HG02610 (cell line): ENCODE measurements around the gene RUBCNL.
"Not testable (repeated sequence)": the region's sequence is repeated elsewhere in the genome, so short reads cannot be mapped to it uniquely, and the experiment has no call there.

Experiments
- ATAC-seq: cut with Tn5 transposase; IDR thresholded peaks from one replicate; pipeline ENCODE4 v1.9.1; 2021; ENCODE audit warnings: mild to moderate bottlenecking, moderate library complexity; ENCODE audit not compliant: unreplicated experiment

The RUBCNL gene

GRCh38 chr13:46387064-46387851, at the start of gene RUBCNL:
Gene RUBCNL (minus strand): TSS chr13:46387252. CDS start chr13:46372475, 14,777 bp downstream.
- ATAC-seq, result peak; percentile 30

- ATAC-seq, result not testable (repeated sequence)
Observed at GRCh38 chr13:46429558-46429957, 42.5 kb upstream of the RUBCNL start.

GRCh38 chr13:46405457-46405856, 18.4 kb upstream of the RUBCNL start:
- no peak for ATAC-seq

GRCh38 chr13:46404733-46405100, 17.7 kb upstream of the RUBCNL start:
- ATAC-seq, result no peak

GRCh38 chr13:46403851-46404732, 17.0 kb upstream of the RUBCNL start:
- no peak for ATAC-seq

GRCh38 chr13:46402178-46402577, 15.1 kb upstream of the RUBCNL start:
- ATAC-seq, result no peak

GRCh38 chr13:46401432-46401831, 14.4 kb upstream of the RUBCNL start:
- no peak for ATAC-seq

GRCh38 chr13:46396341-46396740, 9.3 kb upstream of the RUBCNL start:
- no peak for ATAC-seq

- ATAC-seq, result peak; percentile 52
Observed at GRCh38 chr13:46392967-46393366, 5.9 kb upstream of the RUBCNL start.

GRCh38 chr13:46389457-46390451, 2.7 kb upstream of the RUBCNL start:
- peak; percentile 46 for ATAC-seq

GRCh38 chr13:46388846-46389245, 1.8 kb upstream of the RUBCNL start:
- no peak for ATAC-seq

GRCh38 chr13:46388308-46388707, 1.3 kb upstream of the RUBCNL start:
- no peak for ATAC-seq

GRCh38 chr13:46386392-46387063, 524 bp downstream of the RUBCNL start:
- ATAC-seq, result no peak

- no peak for ATAC-seq
Observed at GRCh38 chr13:46385946-46386345, 1.1 kb downstream of the RUBCNL start.

GRCh38 chr13:46383383-46383782, 3.7 kb downstream of the RUBCNL start:
- no peak for ATAC-seq

- peak; percentile 42 for ATAC-seq
Observed at GRCh38 chr13:46382224-46382623, 4.8 kb downstream of the RUBCNL start.

- peak; percentile 30 for ATAC-seq
Observed at GRCh38 chr13:46380242-46380641, 6.8 kb downstream of the RUBCNL start.

- ATAC-seq, result no peak
Observed at GRCh38 chr13:46379611-46380010, 7.4 kb downstream of the RUBCNL start.

GRCh38 chr13:46378411-46378810, 8.6 kb downstream of the RUBCNL start:
- ATAC-seq, result no peak

GRCh38 chr13:46377554-46377953, 9.5 kb downstream of the RUBCNL start:
- ATAC-seq, result no peak
